Heart left ventricle (tissue), 13 donors: ENCODE data around the gene ADAMTS7.
"Not testable (repeated sequence)": the region's sequence is repeated elsewhere in the genome, so short reads cannot be mapped to it uniquely, and the experiment has no call there.

Source experiments
- CTCF ChIP-seq, 12 donors: fragments of 200-600 bp; sonication (generic) in 4 of 12; IDR thresholded peaks; one replicate each; pipeline versions ENCODE4 v1.5.0 to v1.8.0; 2018 to 2022; ENCODE audit warnings: antibody characterized with exemption in 12 of 12, mild to moderate bottlenecking in 5 of 12
- POLR2A ChIP-seq, 2 donors: fragments of 450-650 bp; IDR thresholded peaks; one replicate each; pipeline ENCODE4 v1.6.1; 2017; ENCODE audit warnings: antibody characterized with exemption in 2 of 2, mild to moderate bottlenecking in 2 of 2, moderate library complexity in 2 of 2
- donor health status: ischemic (EF 13 %, LVEDD 7.1; RV severe dilation, severe dysfunction).
- donor health status: DM: no; HTN: yes; CAD: no.
- donor health status: DM: no; HTN: no; CAD: no.
- donor health status: ischemic (EF 25% LVEDD 6.9; RV normal size, moderate dysfunction).
- donor health status: ischemic (EF 25% LVEDD 5.7; RV mildly dilated, moderate dysfunction).
- donor health status: ischemic (EF 35%, LVEDD 5.7; RV mildly dilated, moderate dysfunction).
- donor health status: nonischemic (EF 11% LVEDD 7.7; RV severe dilation, severe dysfunction).
- donor health status: DM: yes; HTN: yes; CAD: no.
- donor health status: PGD.
- donor health status: ischemic (EF 29% LVEDD 5.4; RV normal size, mild dysfunction).
- donor health status: nonischemic (EF 23%, LVEDD 6.1; RV moderate dilation, normal function).

GRCh38 chr15:78755900-78756591 is 55.2 kb downstream of the ADAMTS7 start:
- peak; percentile 31 to 65 (median 48) for TF ChIP-seq CTCF (IDR thresholded peaks at IDR 0.05)
- TF ChIP-seq POLR2A (IDR thresholded peaks at IDR 0.05) = not testable (repeated sequence)
